GM21576 (cell line): ENCODE results near the gene ARHGEF12.

Experiments used
- ATAC-seq: cut with Tn5 transposase; IDR thresholded peaks from one replicate; pipeline ENCODE4 v1.9.1; 2021; ENCODE audit warnings: mild to moderate bottlenecking, moderate library complexity; ENCODE audit not compliant: unreplicated experiment

Gene ARHGEF12

GRCh38 chr11:120420572-120420971, 84.4 kb downstream of the ARHGEF12 start:
- ATAC-seq: no peak

GRCh38 chr11:120424185-120424969, 88.2 kb downstream of the ARHGEF12 start:
- no peak for ATAC-seq

GRCh38 chr11:120424970-120425332, 88.7 kb downstream of the ARHGEF12 start:
- ATAC-seq: no peak

GRCh38 chr11:120425527-120425926, 89.3 kb downstream of the ARHGEF12 start:
- no peak for ATAC-seq

GRCh38 chr11:120430146-120430545, 93.9 kb downstream of the ARHGEF12 start:
- ATAC-seq: no peak

- ATAC-seq: no peak
These were observed 95.4 kb downstream of the ARHGEF12 start for GRCh38 chr11:120431633-120432032.

GRCh38 chr11:120432056-120433018, 96.1 kb downstream of the ARHGEF12 start:
- no peak for ATAC-seq

GRCh38 chr11:120441592-120441991, 105.4 kb downstream of the ARHGEF12 start:
- no peak for ATAC-seq

- no peak for ATAC-seq
These were observed 105.8 kb downstream of the ARHGEF12 start for GRCh38 chr11:120442031-120442430.

GRCh38 chr11:120446802-120447201, 110.6 kb downstream of the ARHGEF12 start:
- no peak for ATAC-seq

- no peak for ATAC-seq
These were observed 112.0 kb downstream of the ARHGEF12 start for GRCh38 chr11:120448240-120448639.

- no peak for ATAC-seq
These were observed 119.3 kb downstream of the ARHGEF12 start for GRCh38 chr11:120455487-120455886.

GRCh38 chr11:120457996-120458395, 121.8 kb downstream of the ARHGEF12 start:
- no peak for ATAC-seq

GRCh38 chr11:120462825-120463224, 126.6 kb downstream of the ARHGEF12 start:
- ATAC-seq: no peak

- no peak for ATAC-seq
These were observed 129.8 kb downstream of the ARHGEF12 start for GRCh38 chr11:120465921-120466534.

- ATAC-seq: no peak
These were observed 131.4 kb downstream of the ARHGEF12 start for GRCh38 chr11:120467627-120468026.

GRCh38 chr11:120471131-120471530, 134.9 kb downstream of the ARHGEF12 start:
- ATAC-seq: no peak

- no peak for ATAC-seq
These were observed 135.8 kb downstream of the ARHGEF12 start for GRCh38 chr11:120471994-120472393.

- no peak for ATAC-seq
These were observed 137.3 kb downstream of the ARHGEF12 start for GRCh38 chr11:120473503-120473902.

- ATAC-seq: no peak
These were observed 145.9 kb downstream of the ARHGEF12 start for GRCh38 chr11:120482149-120482548.

- ATAC-seq: no peak
These were observed 148.5 kb downstream of the ARHGEF12 start for GRCh38 chr11:120484722-120485121.
